Measurements from ENCODE around the gene KCNQ1.

KCNQ1 gene

GRCh38 chr11:2530855-2531200 is 86.0 kb downstream of the KCNQ1 start:
- peaks cover 8% of the 10 kb centered on the region for H3K4me1 ChIP-seq (ENCODE audit: control insufficient read depth, insufficient read depth, low read length)
- H3K9ac ChIP-seq (ENCODE audit: low read depth, low read length) = no peak overlapping the region
- H3K27ac ChIP-seq (ENCODE audit: low read depth, low read length) = no peak overlapping the region
- H3K9me3 ChIP-seq (ENCODE audit: control insufficient read depth, insufficient read depth, low read length) = no peaks in the 10 kb centered on the region
- H3K4me3 ChIP-seq (ENCODE audit: low read depth, low read length) = no peak overlapping the region
- H3K27me3 ChIP-seq (ENCODE audit: control insufficient read depth, insufficient read depth, low read length) = peaks cover 27% of the 10 kb centered on the region
- H3K36me3 ChIP-seq (ENCODE audit: control insufficient read depth, insufficient read depth, low read length) = no peaks in the 10 kb centered on the region

GRCh38 chr11:2531277-2531986 is 86.6 kb downstream of the KCNQ1 start:
- Histone ChIP-seq H3K27me3 (ENCODE audit: control insufficient read depth, insufficient read depth, low read length) (peaks cover 33% of the 10 kb centered on the region), H3K9ac (ENCODE audit: low read depth, low read length) (no peak overlapping the region), H3K4me1 (ENCODE audit: control insufficient read depth, insufficient read depth, low read length) (peaks cover 8% of the 10 kb centered on the region), H3K36me3 (ENCODE audit: control insufficient read depth, insufficient read depth, low read length) (no peaks in the 10 kb centered on the region), H3K9me3 (ENCODE audit: control insufficient read depth, insufficient read depth, low read length) (no peaks in the 10 kb centered on the region), H3K27ac (ENCODE audit: low read depth, low read length) (no peak overlapping the region), H3K4me3 (ENCODE audit: low read depth, low read length) (no peak overlapping the region)

GRCh38 chr11:2531987-2532703 is 87.3 kb downstream of the KCNQ1 start:
- Histone ChIP-seq H3K9me3 (ENCODE audit: control insufficient read depth, insufficient read depth, low read length) (no peaks in the 10 kb centered on the region), H3K4me3 (ENCODE audit: low read depth, low read length) (no peak overlapping the region), H3K27me3 (ENCODE audit: control insufficient read depth, insufficient read depth, low read length) (peaks cover 34% of the 10 kb centered on the region), H3K9ac (ENCODE audit: low read depth, low read length) (no peak overlapping the region), H3K36me3 (ENCODE audit: control insufficient read depth, insufficient read depth, low read length) (no peaks in the 10 kb centered on the region), H3K4me1 (ENCODE audit: control insufficient read depth, insufficient read depth, low read length) (peaks cover 8% of the 10 kb centered on the region), H3K27ac (ENCODE audit: low read depth, low read length) (no peak overlapping the region)

- Histone ChIP-seq H3K27me3 (ENCODE audit: control insufficient read depth, insufficient read depth, low read length) (peaks cover 35% of the 10 kb centered on the region), H3K36me3 (ENCODE audit: control insufficient read depth, insufficient read depth, low read length) (no peaks in the 10 kb centered on the region), H3K9ac (ENCODE audit: low read depth, low read length) (peak overlapping the region; percentile 64), H3K4me3 (ENCODE audit: low read depth, low read length) (no peak overlapping the region), H3K9me3 (ENCODE audit: control insufficient read depth, insufficient read depth, low read length) (no peaks in the 10 kb centered on the region), H3K4me1 (ENCODE audit: control insufficient read depth, insufficient read depth, low read length) (peaks cover 8% of the 10 kb centered on the region), H3K27ac (ENCODE audit: low read depth, low read length) (peak overlapping the region; percentile 89)
These were observed 88.1 kb downstream of the KCNQ1 start for GRCh38 chr11:2532704-2533586.

GRCh38 chr11:2533587-2534133 is 88.9 kb downstream of the KCNQ1 start:
- Histone ChIP-seq H3K4me1 (ENCODE audit: control insufficient read depth, insufficient read depth, low read length) (peaks cover 8% of the 10 kb centered on the region), H3K9ac (ENCODE audit: low read depth, low read length) (peak overlapping the region; percentile 64), H3K9me3 (ENCODE audit: control insufficient read depth, insufficient read depth, low read length) (no peaks in the 10 kb centered on the region), H3K27me3 (ENCODE audit: control insufficient read depth, insufficient read depth, low read length) (peaks cover 41% of the 10 kb centered on the region), H3K27ac (ENCODE audit: low read depth, low read length) (peak overlapping the region; percentile 89), H3K4me3 (ENCODE audit: low read depth, low read length) (no peak overlapping the region), H3K36me3 (ENCODE audit: control insufficient read depth, insufficient read depth, low read length) (no peaks in the 10 kb centered on the region)

- peaks cover 8% of the 10 kb centered on the region for H3K4me1 ChIP-seq (ENCODE audit: control insufficient read depth, insufficient read depth, low read length)
- no peak overlapping the region for H3K9ac ChIP-seq (ENCODE audit: low read depth, low read length)
- H3K36me3 ChIP-seq (ENCODE audit: control insufficient read depth, insufficient read depth, low read length) = no peaks in the 10 kb centered on the region
- peak overlapping the region; percentile 89 for H3K27ac ChIP-seq (ENCODE audit: low read depth, low read length)
- H3K27me3 ChIP-seq (ENCODE audit: control insufficient read depth, insufficient read depth, low read length) = peaks cover 44% of the 10 kb centered on the region
- no peak overlapping the region for H3K4me3 ChIP-seq (ENCODE audit: low read depth, low read length)
- no peaks in the 10 kb centered on the region for H3K9me3 ChIP-seq (ENCODE audit: control insufficient read depth, insufficient read depth, low read length)
These were observed 89.5 kb downstream of the KCNQ1 start for GRCh38 chr11:2534134-2534956.

GRCh38 chr11:2534957-2535672 is 90.3 kb downstream of the KCNQ1 start:
- no peak overlapping the region for H3K27ac ChIP-seq (ENCODE audit: low read depth, low read length)
- no peak overlapping the region for H3K4me3 ChIP-seq (ENCODE audit: low read depth, low read length)
- no peak overlapping the region for H3K9ac ChIP-seq (ENCODE audit: low read depth, low read length)
- peaks cover 52% of the 10 kb centered on the region for H3K27me3 ChIP-seq (ENCODE audit: control insufficient read depth, insufficient read depth, low read length)
- no peaks in the 10 kb centered on the region for H3K36me3 ChIP-seq (ENCODE audit: control insufficient read depth, insufficient read depth, low read length)
- H3K9me3 ChIP-seq (ENCODE audit: control insufficient read depth, insufficient read depth, low read length) = no peaks in the 10 kb centered on the region
- peaks cover 8% of the 10 kb centered on the region for H3K4me1 ChIP-seq (ENCODE audit: control insufficient read depth, insufficient read depth, low read length)

DNA sequence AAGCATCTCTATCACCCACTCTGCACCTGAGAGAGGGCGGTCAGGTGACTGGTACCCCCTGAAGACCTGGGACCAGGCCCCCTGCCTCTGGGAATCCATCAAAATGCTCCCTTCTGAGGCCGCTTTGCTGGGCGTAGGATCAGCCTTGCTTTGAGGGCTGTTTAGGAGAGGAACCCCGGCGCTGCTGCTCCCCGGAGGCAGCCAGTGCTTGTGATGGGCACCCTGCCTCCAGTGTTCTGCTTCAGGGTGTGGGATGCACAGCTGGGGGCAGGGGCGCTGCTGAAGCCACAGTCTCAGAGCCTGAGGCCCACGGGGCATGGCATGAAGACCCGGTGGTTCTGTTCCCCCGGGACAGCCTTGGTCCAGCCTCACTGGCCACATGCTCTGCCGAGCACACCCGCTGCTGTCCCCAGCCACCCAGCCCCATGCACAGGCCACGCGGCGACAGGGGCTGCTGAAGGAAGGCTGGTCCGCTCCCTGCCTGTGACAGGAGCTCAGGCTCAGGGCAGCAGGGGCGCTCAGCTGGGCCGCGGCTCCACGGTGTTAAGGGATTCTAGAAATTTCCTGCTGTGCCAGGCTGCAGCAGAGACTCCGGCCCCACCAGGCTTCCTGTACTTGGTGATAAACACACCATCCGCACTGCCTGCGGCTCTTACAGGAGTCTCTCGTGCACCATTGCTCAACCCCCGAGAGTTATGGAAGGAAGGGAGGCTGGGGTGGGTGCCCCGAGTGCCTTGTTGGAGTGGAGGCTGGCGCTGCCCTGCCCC is 91.0 kb downstream of the KCNQ1 start:
- Histone ChIP-seq H3K4me1 (ENCODE audit: control insufficient read depth, insufficient read depth, low read length) (peaks cover 8% of the 10 kb centered on the region), H3K27me3 (ENCODE audit: control insufficient read depth, insufficient read depth, low read length) (peaks cover 59% of the 10 kb centered on the region), H3K9ac (ENCODE audit: low read depth, low read length) (no peak overlapping the region)

GRCh38 chr11:2536440-2536989 is 91.7 kb downstream of the KCNQ1 start:
- Histone ChIP-seq H3K9me3 (ENCODE audit: control insufficient read depth, insufficient read depth, low read length) (no peaks in the 10 kb centered on the region), H3K4me3 (ENCODE audit: low read depth, low read length) (no peak overlapping the region), H3K36me3 (ENCODE audit: control insufficient read depth, insufficient read depth, low read length) (no peaks in the 10 kb centered on the region), H3K4me1 (ENCODE audit: control insufficient read depth, insufficient read depth, low read length) (peaks cover 8% of the 10 kb centered on the region), H3K9ac (ENCODE audit: low read depth, low read length) (no peak overlapping the region), H3K27me3 (ENCODE audit: control insufficient read depth, insufficient read depth, low read length) (peaks cover 65% of the 10 kb centered on the region), H3K27ac (ENCODE audit: low read depth, low read length) (no peak overlapping the region)

More for the DNA sequence above, 91.0 kb downstream of the KCNQ1 start:
- no peak overlapping the region for H3K27ac ChIP-seq (ENCODE audit: low read depth, low read length)
- H3K4me3 ChIP-seq (ENCODE audit: low read depth, low read length) = no peak overlapping the region
- no peaks in the 10 kb centered on the region for H3K9me3 ChIP-seq (ENCODE audit: control insufficient read depth, insufficient read depth, low read length)
- no peaks in the 10 kb centered on the region for H3K36me3 ChIP-seq (ENCODE audit: control insufficient read depth, insufficient read depth, low read length)
